Parathyroid adenoma (tissue), 2 donors: Measurements from ENCODE around the gene B4GALNT3.

Source experiments
- H2AFZ ChIP-seq: fragments of 300-600 bp; sonication (generic); one replicate; pipeline ENCODE4 v1.7.0; 2017; ENCODE audit warnings: antibody characterized with exemption, mild to moderate bottlenecking
- H3K27ac ChIP-seq: fragments of 300-600 bp; sonication (generic); one replicate; pipeline ENCODE4 v1.7.0; 2017
- H3K27me3 ChIP-seq: fragments of 300-600 bp; sonication (generic); one replicate; pipeline ENCODE4 v1.7.0; 2017; ENCODE audit warnings: low read length; ENCODE audit not compliant: control insufficient read depth, insufficient read depth
- H3K36me3 ChIP-seq: fragments of 300-600 bp; sonication (generic); one replicate; pipeline ENCODE4 v1.7.0; 2017; ENCODE audit warnings: low read length; ENCODE audit not compliant: control insufficient read depth, insufficient read depth
- H3K4me1 ChIP-seq: fragments of 300-600 bp; sonication (generic); one replicate; pipeline ENCODE4 v1.7.0; 2017; ENCODE audit warnings: control low read depth
- H3K4me2 ChIP-seq: fragments of 300-600 bp; sonication (generic); one replicate; pipeline ENCODE4 v1.7.0; 2017; ENCODE audit warnings: low read length
- H3K4me3 ChIP-seq: fragments of 300-600 bp; sonication (generic); one replicate; pipeline ENCODE4 v1.7.0; 2017; ENCODE audit warnings: low read depth, low read length
- H3K79me2 ChIP-seq: fragments of 300-600 bp; sonication (generic); one replicate; pipeline ENCODE4 v1.7.0; 2017; ENCODE audit warnings: control low read depth
- H3K9ac ChIP-seq: fragments of 300-600 bp; sonication (generic); one replicate; pipeline ENCODE4 v1.7.0; 2017; ENCODE audit warnings: mild to moderate bottlenecking
- H3K9me3 ChIP-seq: fragments of 300-600 bp; sonication (generic); one replicate; pipeline ENCODE4 v1.7.0; 2017; ENCODE audit warnings: low read length; ENCODE audit not compliant: control insufficient read depth
- CTCF ChIP-seq: fragments of 300-600 bp; sonication (generic); IDR thresholded peaks from one replicate; pipeline ENCODE4 v1.7.0; 2017; ENCODE audit warnings: antibody characterized with exemption, mild to moderate bottlenecking
- donor health status: primary hyperparathyroidism.

The B4GALNT3 gene

GRCh38 chr12:581321-581720 lies 121.6 kb downstream of the B4GALNT3 start:
- H3K79me2 ChIP-seq: no peaks in the 10 kb centered on the region
- H3K27me3 ChIP-seq: no peaks in the 10 kb centered on the region
- TF ChIP-seq CTCF: no peak
- H3K9ac ChIP-seq: no peak overlapping the region
- H3K4me1 ChIP-seq: peaks cover 8% of the 10 kb centered on the region
- no peaks in the 10 kb centered on the region for H3K36me3 ChIP-seq
- H2AFZ ChIP-seq: no peak overlapping the region
- no peak overlapping the region for H3K4me2 ChIP-seq
- no peak overlapping the region for H3K4me3 ChIP-seq
- H3K27ac ChIP-seq: no peak overlapping the region
- H3K9me3 ChIP-seq: no peaks in the 10 kb centered on the region

- no peak overlapping the region for H3K4me3 ChIP-seq
- no peaks in the 10 kb centered on the region for H3K36me3 ChIP-seq
- no peak overlapping the region for H3K9ac ChIP-seq
- H3K27ac ChIP-seq: no peak overlapping the region
- peaks cover 8% of the 10 kb centered on the region for H3K4me1 ChIP-seq
- TF ChIP-seq CTCF: no peak
- H3K4me2 ChIP-seq: no peak overlapping the region
- no peaks in the 10 kb centered on the region for H3K9me3 ChIP-seq
- no peaks in the 10 kb centered on the region for H3K27me3 ChIP-seq
- H2AFZ ChIP-seq: no peak overlapping the region
- no peaks in the 10 kb centered on the region for H3K79me2 ChIP-seq
These were observed 122.0 kb downstream of the B4GALNT3 start for GRCh38 chr12:581746-582145.

GRCh38 chr12:583251-583869 lies 123.6 kb downstream of the B4GALNT3 start:
- Histone ChIP-seq H3K9me3 (no peaks in the 10 kb centered on the region), H3K9ac (no peak overlapping the region), H3K36me3 (no peaks in the 10 kb centered on the region), H3K4me2 (no peak overlapping the region), H3K27ac (no peak overlapping the region), H3K27me3 (no peaks in the 10 kb centered on the region), H3K4me1 (peaks cover 8% of the 10 kb centered on the region), H3K4me3 (no peak overlapping the region), H2AFZ (no peak overlapping the region), H3K79me2 (no peaks in the 10 kb centered on the region)
- TF ChIP-seq CTCF: no peak

- TF ChIP-seq CTCF: no peak
- no peaks in the 10 kb centered on the region for H3K79me2 ChIP-seq
- no peak overlapping the region for H3K9ac ChIP-seq
- no peak overlapping the region for H2AFZ ChIP-seq
- no peak overlapping the region for H3K4me2 ChIP-seq
- H3K36me3 ChIP-seq: no peaks in the 10 kb centered on the region
- H3K9me3 ChIP-seq: no peaks in the 10 kb centered on the region
- H3K4me3 ChIP-seq: no peak overlapping the region
- H3K27me3 ChIP-seq: no peaks in the 10 kb centered on the region
- H3K27ac ChIP-seq: no peak overlapping the region
- no peaks in the 10 kb centered on the region for H3K4me1 ChIP-seq
These were observed 125.6 kb downstream of the B4GALNT3 start for GRCh38 chr12:585062-586061.
